ENCODE data around the gene DSE. TPM values are rescaled to one million over a fixed set of nuclear protein-coding genes. Genes with fewer than 3 reads are reported as not detected.

The DSE gene
- total and polyA plus RNA-seq, 9 donors: 23.1 to 61.6 (median 40.6) TPM

- Histone ChIP-seq H3K27ac (no peak overlapping the region), H3K9me3 (no peaks in the 10 kb centered on the region), H3K4me3 (no peak overlapping the region), H3K4me1 (ENCODE audit: insufficient read depth) (no peaks in the 10 kb centered on the region), H3K27me3 (no peaks in the 10 kb centered on the region), H3K36me3 (no peaks in the 10 kb centered on the region)
- DNase-seq: no peak
- 82 to 88% (median 84%) methylated on average over 2 of the region's 2 CpGs for WGBS, 3 donors
- TF ChIP-seq EP300 (IDR thresholded peaks at IDR 0.05) (no peak), POLR2A (IDR thresholded peaks at IDR 0.05) (no peak)
- TF ChIP-seq, protein P1, sequence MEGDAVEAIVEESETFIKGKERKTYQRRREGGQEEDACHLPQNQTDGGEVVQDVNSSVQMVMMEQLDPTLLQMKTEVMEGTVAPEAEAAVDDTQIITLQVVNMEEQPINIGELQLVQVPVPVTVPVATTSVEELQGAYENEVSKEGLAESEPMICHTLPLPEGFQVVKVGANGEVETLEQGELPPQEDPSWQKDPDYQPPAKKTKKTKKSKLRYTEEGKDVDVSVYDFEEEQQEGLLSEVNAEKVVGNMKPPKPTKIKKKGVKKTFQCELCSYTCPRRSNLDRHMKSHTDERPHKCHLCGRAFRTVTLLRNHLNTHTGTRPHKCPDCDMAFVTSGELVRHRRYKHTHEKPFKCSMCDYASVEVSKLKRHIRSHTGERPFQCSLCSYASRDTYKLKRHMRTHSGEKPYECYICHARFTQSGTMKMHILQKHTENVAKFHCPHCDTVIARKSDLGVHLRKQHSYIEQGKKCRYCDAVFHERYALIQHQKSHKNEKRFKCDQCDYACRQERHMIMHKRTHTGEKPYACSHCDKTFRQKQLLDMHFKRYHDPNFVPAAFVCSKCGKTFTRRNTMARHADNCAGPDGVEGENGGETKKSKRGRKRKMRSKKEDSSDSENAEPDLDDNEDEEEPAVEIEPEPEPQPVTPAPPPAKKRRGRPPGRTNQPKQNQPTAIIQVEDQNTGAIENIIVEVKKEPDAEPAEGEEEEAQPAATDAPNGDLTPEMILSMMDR (IDR thresholded peaks at IDR 0.05): no peak
- intact Hi-C loops (cut with DNase I): no loop called here
These were observed 112.9 kb downstream of the DSE start for GRCh38 chr6:116483616-116484015.

GRCh38 chr6:116485559-116486184 lies 114.9 kb downstream of the DSE start:
- no peak overlapping the region for H3K27ac ChIP-seq
- no peaks in the 10 kb centered on the region for H3K27me3 ChIP-seq
- TF ChIP-seq POLR2A (IDR thresholded peaks at IDR 0.05) (no peak), EP300 (IDR thresholded peaks at IDR 0.05) (no peak)
- TF ChIP-seq, protein P1 (IDR thresholded peaks at IDR 0.05): no peak
- WGBS, 3 donors: 63 to 66% (median 66%) methylated on average over 5 of the region's 5 CpGs
- H3K4me3 ChIP-seq: no peak overlapping the region
- intact Hi-C loops (cut with DNase I): no loop called here
- H3K4me1 ChIP-seq (ENCODE audit: insufficient read depth): no peaks in the 10 kb centered on the region
- no peaks in the 10 kb centered on the region for H3K36me3 ChIP-seq
- H3K9me3 ChIP-seq: no peaks in the 10 kb centered on the region
- DNase-seq: no peak

DNA sequence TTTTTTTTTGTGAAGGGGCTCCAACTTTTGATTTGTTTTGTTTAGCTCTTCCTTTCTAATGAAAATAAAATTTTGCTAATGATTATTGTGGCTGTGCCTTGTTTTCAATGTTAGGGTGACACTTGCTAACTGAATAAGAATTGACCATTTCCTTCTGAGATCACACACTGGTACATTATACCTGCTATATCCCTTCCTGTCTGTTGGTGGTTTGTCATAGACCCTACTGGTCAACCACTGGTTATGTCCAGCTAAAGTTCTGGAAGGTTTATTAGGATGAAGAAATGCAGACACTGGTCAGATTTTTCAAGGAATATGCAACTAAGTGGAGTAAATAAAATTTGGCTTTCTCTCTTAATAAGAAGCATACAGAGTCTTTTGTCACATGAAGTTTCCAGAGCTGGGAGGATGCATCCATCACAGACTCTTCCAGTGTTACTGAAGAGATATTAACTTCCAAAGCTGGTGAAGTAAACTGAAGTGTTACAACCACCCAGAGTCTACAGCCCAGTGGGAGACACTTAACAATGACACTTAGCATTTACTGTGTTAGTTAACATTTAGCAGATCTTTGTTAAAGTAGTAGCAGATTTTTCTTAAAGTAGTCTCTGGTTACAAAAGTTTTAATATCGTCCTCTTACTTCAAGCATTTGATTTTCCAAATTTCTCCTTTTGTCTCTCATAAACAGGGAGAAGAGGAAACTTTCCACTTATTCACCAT lies 121.0 kb downstream of the DSE start:
- Histone ChIP-seq H3K4me1 (ENCODE audit: insufficient read depth) (no peaks in the 10 kb centered on the region), H3K36me3 (no peaks in the 10 kb centered on the region), H3K9me3 (no peaks in the 10 kb centered on the region), H3K4me3 (no peak overlapping the region), H3K27ac (no peak overlapping the region), H3K27me3 (no peaks in the 10 kb centered on the region)
- WGBS, 3 donors: 89 to 98% (median 92%) methylated on average over 1 of the region's 1 CpG
- TF ChIP-seq EP300 (IDR thresholded peaks at IDR 0.05): no peak
- TF ChIP-seq, protein P1 (IDR thresholded peaks at IDR 0.05): no peak
- no peak for TF ChIP-seq POLR2A (IDR thresholded peaks at IDR 0.05)
- intact Hi-C loops (cut with DNase I): no loop called here
- no peak for DNase-seq

DNA sequence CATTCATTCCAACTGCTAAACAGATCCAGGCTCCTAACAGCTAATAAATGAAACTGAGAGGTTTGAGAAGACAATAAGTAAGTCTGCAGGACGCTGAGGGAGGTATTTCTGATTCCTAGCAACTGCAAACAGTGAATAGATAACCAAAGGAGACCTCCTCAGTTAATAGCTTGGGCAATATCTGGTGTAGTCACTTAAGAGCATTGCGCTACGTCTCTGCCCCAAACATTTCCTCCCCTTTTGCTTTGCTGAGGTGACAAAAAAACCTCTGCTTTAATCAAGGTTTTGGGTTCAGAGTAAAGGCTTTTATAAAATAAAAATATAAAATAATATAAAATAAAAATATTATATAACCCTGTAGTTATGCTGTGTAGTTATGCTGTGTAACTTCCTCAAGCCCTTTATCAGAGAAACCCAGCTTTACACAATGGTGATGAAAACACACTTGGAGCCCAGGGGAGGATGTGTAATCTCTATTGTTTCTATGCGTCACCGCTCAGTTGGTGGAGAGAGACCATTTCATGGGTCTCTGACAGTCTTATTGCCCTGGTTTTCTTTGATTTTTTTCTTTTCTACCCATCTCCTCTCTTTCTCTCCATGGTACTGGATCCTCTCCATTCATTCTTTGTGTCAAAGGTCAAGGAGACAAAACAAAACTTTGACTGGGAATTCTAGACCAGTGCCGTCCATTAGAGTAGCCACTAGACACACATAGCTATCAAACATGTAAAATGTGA lies 121.8 kb downstream of the DSE start:
- TF ChIP-seq EP300 (IDR thresholded peaks at IDR 0.05): no peak
- no peaks in the 10 kb centered on the region for H3K27me3 ChIP-seq

More for the DNA sequence above, 121.8 kb downstream of the DSE start:
- intact Hi-C loops (cut with DNase I): no loop called here
- no peaks in the 10 kb centered on the region for H3K4me1 ChIP-seq (ENCODE audit: insufficient read depth)
- H3K27ac ChIP-seq: no peak overlapping the region
- H3K9me3 ChIP-seq: no peaks in the 10 kb centered on the region
- WGBS, 3 donors: 68 to 80% (median 77%) methylated on average over 6 of the region's 6 CpGs
- no peaks in the 10 kb centered on the region for H3K36me3 ChIP-seq
- no peak for DNase-seq
- H3K4me3 ChIP-seq: no peak overlapping the region

Other genes starting within 250 kb of the DSE start
- 1 to 10 TPM in 3 of 7 donors, under 1 TPM in 3, not detected in 1; 0.18 to 2.9 (median 0.70) TPM for gene COL10A1, start 244.8 kb upstream of the DSE start, total RNA-seq
- gene COL10A1, start 244.8 kb upstream of the DSE start, polyA plus RNA-seq: 1 to 10 TPM in 1 of 2 donors, under 1 TPM in 1; 0.19 to 4.4 TPM
- gene TSPYL4, start 116.9 kb upstream of the DSE start, total RNA-seq: 10 to 100 TPM; 18.1 to 44.4 (median 31.0) TPM
- gene TSPYL4, start 116.9 kb upstream of the DSE start, polyA plus RNA-seq: 10 to 100 TPM; 23.0 to 35.3 TPM
- gene TSPYL1, start 91.0 kb upstream of the DSE start, total RNA-seq: 100 to 1,000 TPM in 4 of 7 donors, 10 to 100 TPM in 3; 60.0 to 155 (median 113) TPM
- 10 to 100 TPM; 39.2 to 88.4 TPM for gene TSPYL1, start 91.0 kb upstream of the DSE start, polyA plus RNA-seq
- gene CALHM6, start 90.4 kb downstream of the DSE start, total RNA-seq: 1 to 10 TPM; 1.6 to 8.5 (median 3.0) TPM
- gene CALHM6, start 90.4 kb downstream of the DSE start, polyA plus RNA-seq: 10 to 100 TPM in 1 of 2 donors, 1 to 10 TPM in 1; 5.2 to 14.0 TPM
- gene CALHM5, start 140.7 kb downstream of the DSE start, total RNA-seq: 1 to 10 TPM in 2 of 7 donors, under 1 TPM in 5; 0.20 to 1.2 (median 0.68) TPM
- 1 to 10 TPM in 1 of 2 donors, under 1 TPM in 1; 0.70 to 3.2 TPM for gene CALHM5, start 140.7 kb downstream of the DSE start, polyA plus RNA-seq
- gene TRAPPC3L, start 174.7 kb downstream of the DSE start, total RNA-seq: under 1 TPM in 1 of 7 donors, not detected in 6; 0.10 TPM
- under 1 TPM; 0.08 to 0.20 TPM for gene TRAPPC3L, start 174.7 kb downstream of the DSE start, polyA plus RNA-seq
- gene CALHM4, start 182.8 kb downstream of the DSE start, total RNA-seq: not detected
- gene CALHM4, start 182.8 kb downstream of the DSE start, polyA plus RNA-seq: under 1 TPM in 1 of 2 donors, not detected in 1; 0.38 TPM
- gene RWDD1, start 200.6 kb downstream of the DSE start, total RNA-seq: 10 to 100 TPM; 36.5 to 53.0 (median 48.8) TPM
- gene RWDD1, start 200.6 kb downstream of the DSE start, polyA plus RNA-seq: 10 to 100 TPM; 56.8 to 82.2 TPM
- 10 to 100 TPM in 1 of 7 donors, 1 to 10 TPM in 6; 1.0 to 17.9 (median 2.3) TPM for gene RSPH4A, start 245.5 kb downstream of the DSE start, total RNA-seq
- under 1 TPM; 0.52 to 0.55 TPM for gene RSPH4A, start 245.5 kb downstream of the DSE start, polyA plus RNA-seq